Measurements from ENCODE around the gene PML. TPM values are rescaled to one million over a fixed set of nuclear protein-coding genes. Genes with fewer than 3 reads are reported as not detected.

Gene PML
- total RNA-seq, 8 experiments from 2014 or later = 7.2 to 37.8 (median 12.6) TPM

DNA sequence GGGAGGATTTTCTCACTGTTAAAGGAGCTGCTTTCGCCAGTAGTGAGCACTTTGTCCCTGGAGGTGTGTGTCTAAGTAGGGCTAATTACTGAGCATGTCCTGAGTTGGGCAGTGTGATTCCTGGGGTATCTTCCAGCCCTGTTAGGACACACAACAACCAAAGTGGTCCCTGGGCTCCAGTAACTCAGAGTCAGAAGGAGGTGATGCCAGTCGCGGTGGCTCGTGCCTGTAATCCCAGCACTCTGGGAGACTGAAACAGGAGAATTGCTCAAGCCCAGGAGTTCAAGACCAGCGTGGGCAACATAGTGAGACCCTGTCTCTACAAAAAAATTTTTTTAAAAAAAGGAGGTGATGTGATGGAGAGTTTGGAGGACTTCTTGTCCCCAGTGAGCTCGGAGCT, 37.5 kb downstream of the PML start:
- no peak for ATAC-seq (replicated peaks in 6 of 8)
- 60 to 100% (median 93%) methylated on average over 1 to 5 of the region's 6 CpGs; no CpG with 5 or more reads in 3 of the 10 experiments for WGBS, 10 experiments
- in situ Hi-C loops (cut with MboI; ENCODE audit: low pct_unique_long_range_greater_than_20kb in 2 of 9, low sequenced_read_pairs in 9 of 9, unreplicated experiment in 9 of 9) = no loop called here
- H3K27ac ChIP-seq = no peak overlapping the region
- no peak overlapping the region for H3K4me3 ChIP-seq
- peaks cover 5 to 10% of the 10 kb centered on the region in 2 donors for H3K4me1 ChIP-seq (replicated peaks in 1 of 2)

DNA sequence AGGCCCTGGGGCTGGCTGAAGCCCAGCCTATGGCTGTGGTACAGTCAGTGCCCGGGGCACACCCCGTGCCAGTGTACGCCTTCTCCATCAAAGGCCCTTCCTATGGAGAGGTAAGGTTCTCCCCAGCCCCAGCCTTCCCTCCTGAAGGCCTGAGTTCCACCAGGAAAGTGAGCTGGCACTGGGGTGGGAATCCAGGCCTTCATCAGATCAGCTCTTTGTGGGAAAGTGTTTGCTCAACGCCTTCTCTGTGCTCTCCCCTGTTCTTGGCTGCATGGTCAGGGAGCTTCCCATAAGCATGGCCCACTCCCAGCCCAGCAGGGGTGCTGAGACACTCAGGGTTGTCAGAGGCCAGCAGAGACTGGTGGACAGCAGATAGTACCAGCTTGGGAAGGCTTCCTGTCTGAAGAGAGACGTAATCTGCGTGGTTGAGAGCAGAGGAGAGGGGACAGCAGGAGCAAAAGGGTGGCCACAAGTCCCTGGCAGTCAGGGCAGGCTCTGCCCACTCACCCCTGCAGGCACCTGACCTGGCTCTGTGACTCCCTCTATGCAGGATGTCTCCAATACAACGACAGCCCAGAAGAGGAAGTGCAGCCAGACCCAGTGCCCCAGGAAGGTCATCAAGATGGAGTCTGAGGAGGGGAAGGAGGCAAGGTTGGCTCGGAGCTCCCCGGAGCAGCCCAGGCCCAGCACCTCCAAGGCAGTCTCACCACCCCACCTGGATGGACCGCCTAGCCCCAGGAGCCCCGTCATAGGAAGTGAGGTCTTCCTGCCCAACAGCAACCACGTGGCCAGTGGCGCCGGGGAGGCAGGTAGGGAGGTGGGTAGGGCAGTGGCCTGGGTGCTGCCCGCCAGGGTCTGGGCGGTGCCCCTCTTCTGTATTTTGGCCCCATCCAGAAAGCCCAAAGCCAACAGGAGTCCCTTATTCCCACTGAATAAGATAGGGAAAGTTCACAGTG, 38.4 kb downstream of the PML start:
- Histone ChIP-seq H3K4me1 (replicated peaks in 1 of 2) (peaks cover 7 to 13% of the 10 kb centered on the region in 2 donors), H3K4me3 (no peak overlapping the region), H3K27ac (no peak overlapping the region)
- WGBS, 10 experiments = 86 to 100% (median 91%) methylated on average over 1 to 8 of the region's 16 CpGs; no CpG with 5 or more reads in 6 of the 10 experiments
- ATAC-seq (replicated peaks in 6 of 8) = peak in 1 of 8 experiments; percentile 13
- in situ Hi-C loops (cut with MboI; ENCODE audit: low pct_unique_long_range_greater_than_20kb in 2 of 9, low sequenced_read_pairs in 9 of 9, unreplicated experiment in 9 of 9) = no loop called here

DNA sequence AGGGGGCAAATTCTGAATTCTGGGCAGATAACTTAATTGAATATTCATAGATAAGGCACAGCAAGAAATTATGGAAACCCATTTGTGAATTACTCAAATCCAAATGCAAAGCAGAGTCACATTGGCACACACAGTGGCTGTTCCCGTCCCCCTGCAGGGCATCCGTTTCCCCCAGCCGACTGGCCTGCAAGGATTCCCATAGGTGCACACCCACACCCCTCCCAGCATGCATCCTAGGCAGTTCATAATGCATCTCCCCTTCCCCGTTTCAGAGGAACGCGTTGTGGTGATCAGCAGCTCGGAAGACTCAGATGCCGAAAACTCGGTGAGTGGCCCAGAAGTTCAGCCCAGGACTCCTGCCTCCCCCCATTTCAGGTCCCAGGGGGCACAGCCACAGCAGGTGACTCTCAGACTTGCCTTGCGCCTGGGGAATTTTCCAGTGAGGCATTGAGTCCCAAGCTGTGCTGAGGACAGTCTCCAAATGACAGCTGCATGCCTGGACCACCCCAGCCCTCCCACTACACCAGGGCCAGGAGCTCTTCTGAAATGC, 39.8 kb downstream of the PML start:
- WGBS, 10 experiments = 60 to 100% (median 88%) methylated on average over 1 to 3 of the region's 10 CpGs; no CpG with 5 or more reads in 6 of the 10 experiments
- Histone ChIP-seq H3K27ac (no peak overlapping the region), H3K4me1 (replicated peaks in 1 of 2) (peaks cover 7 to 13% of the 10 kb centered on the region in 2 donors), H3K4me3 (no peak overlapping the region)
- no peak for ATAC-seq (replicated peaks in 6 of 8)
- in situ Hi-C loops (cut with MboI; ENCODE audit: low pct_unique_long_range_greater_than_20kb in 2 of 9, low sequenced_read_pairs in 9 of 9, unreplicated experiment in 9 of 9) = no loop called here

DNA sequence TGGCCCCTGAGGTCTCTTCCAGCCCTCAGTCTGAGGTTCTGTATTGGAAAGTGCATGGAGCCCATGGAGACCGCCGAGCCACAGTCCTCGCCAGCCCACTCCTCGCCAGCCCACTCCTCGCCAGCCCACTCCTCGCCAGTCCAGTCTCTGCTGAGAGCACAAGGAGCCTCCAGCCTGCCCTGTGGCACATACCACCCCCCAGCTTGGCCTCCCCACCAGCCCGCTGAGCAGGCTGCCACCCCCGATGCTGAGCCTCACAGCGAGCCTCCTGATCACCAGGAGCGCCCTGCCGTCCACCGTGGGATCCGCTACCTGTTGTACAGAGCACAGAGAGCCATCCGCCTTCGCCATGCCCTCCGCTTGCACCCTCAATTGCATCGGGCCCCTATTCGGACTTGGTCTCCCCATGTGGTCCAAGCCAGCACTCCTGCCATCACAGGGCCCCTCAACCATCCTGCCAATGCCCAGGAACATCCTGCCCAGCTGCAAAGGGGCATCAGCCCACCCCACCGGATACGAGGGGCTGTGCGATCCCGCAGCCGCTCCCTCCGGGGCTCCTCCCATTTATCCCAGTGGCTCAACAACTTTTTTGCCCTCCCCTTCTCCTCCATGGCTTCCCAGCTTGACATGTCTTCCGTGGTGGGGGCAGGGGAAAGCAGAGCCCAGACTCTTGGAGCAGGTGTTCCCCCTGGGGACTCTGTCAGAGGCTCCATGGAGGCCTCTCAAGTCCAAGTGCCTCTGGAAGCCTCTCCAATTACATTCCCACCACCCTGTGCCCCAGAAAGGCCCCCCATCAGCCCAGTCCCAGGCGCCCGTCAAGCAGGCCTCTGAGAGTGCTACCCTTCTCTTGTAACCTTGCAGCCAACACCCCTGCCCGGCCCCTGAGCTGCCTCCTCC, 40.9 kb downstream of the PML start:
- no peak overlapping the region for H3K27ac ChIP-seq
- no peak for ATAC-seq (replicated peaks in 6 of 8)
- 85 to 97% (median 94%) methylated on average over 3 to 14 of the region's 28 CpGs; no CpG with 5 or more reads in 7 of the 10 experiments for WGBS, 10 experiments
- in situ Hi-C loops (cut with MboI; ENCODE audit: low pct_unique_long_range_greater_than_20kb in 2 of 9, low sequenced_read_pairs in 9 of 9, unreplicated experiment in 9 of 9) = no loop called here
- peaks cover 7 to 13% of the 10 kb centered on the region in 2 donors for H3K4me1 ChIP-seq (replicated peaks in 1 of 2)
- no peak overlapping the region for H3K4me3 ChIP-seq

DNA sequence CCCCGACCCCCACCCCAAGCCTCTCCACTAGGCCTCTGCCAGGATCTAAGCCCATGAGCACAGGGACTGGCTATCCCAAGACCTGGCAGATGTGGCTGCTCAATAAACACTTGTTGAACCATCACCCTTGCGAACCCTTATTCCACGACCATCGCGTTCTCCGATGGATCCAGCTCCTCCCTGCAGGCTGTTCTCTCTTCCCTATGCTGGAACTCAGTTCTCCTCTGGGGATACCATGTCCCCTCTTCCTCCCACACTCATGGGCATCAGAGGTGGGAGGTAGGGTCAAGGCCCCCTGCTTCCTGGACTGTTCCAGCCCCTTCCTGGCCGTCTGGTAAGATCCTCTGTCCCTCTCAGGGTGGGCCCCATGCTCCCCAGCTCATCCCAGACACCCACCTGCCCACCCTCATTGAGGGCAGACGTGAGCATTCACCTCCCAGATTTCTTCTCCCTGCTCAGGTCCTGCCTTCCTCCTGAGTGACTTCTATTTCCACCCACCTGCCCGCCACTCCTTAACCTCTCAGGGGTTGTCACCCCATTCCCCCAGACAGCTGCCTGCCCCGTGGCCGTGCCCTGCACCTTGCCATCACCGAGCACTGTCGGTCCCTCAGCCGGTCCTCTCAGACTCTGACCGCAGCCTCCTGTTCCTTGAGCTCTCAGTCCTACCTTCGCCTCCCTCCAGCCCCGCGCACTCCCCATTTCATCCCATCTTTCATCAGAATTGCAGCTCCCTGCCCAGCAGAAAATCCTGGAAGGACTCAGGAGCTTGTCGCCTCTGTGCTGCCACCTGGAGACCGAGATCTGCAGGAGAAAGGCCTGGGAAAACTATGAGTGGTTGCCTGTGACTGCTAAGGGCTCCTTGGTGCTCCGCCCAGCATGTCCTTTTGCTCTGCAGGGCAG, 42.0 kb downstream of the PML start:
- WGBS, 10 experiments = 0 to 100% (median 60%) methylated on average over 1 to 12 of the region's 21 CpGs; no CpG with 5 or more reads in 2 of the 10 experiments
- peaks cover 7 to 13% of the 10 kb centered on the region in 2 donors for H3K4me1 ChIP-seq (replicated peaks in 1 of 2)
- peak; percentile 2 to 89 (median 82) for ATAC-seq (replicated peaks in 6 of 8)
- in situ Hi-C loops (cut with MboI; ENCODE audit: low pct_unique_long_range_greater_than_20kb in 2 of 9, low sequenced_read_pairs in 9 of 9, unreplicated experiment in 9 of 9) = no loop called here
- H3K27ac ChIP-seq = peak overlapping the region; percentile 13 to 39
- no peak overlapping the region for H3K4me3 ChIP-seq

DNA sequence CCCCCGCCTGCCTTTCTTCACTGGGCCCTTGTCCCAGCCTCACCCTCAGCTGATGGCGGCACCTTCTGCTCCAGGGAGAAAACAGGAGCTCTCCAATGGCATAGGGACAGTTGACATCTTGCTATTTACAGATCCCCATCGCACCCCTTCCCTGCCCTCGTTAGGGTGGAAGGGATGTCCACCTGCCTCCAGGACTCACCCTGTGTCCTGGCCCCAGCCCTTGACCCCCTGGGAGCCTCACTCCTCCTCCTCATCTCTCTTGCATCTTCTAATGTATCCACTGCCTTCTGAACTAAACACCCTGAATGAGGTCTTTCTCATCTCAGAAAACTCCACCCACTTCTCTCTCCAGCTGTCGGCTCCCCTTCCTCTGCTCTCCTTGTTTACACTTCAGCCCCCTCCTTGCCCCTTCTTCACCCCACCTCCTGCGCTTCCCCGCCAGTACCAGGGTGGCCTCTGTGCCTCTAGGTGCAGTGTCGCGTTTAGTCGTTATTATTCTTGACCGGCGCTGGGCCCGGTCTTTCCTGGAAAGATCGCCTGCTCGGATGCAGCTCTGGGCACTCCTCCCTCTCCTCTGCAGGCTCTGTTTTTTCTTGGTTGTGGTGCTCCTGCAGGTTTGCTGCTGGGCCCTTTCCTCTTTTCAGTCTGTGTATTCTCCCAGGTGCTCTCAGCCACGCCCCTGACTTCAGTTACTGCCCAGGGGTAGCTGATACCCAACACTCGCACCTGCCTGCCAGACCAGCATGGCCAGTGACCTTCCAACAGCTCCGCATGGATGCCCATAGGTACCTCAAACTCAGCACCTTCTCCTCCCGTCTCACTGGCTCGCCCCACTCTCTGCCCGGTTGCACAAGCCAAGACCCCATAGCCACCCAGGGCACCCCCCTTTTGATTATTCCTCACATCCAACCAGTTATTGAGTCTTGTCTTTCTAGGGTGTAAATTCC, 42.9 kb downstream of the PML start:
- 40 to 100% (median 79%) methylated on average over 1 to 10 of the region's 21 CpGs; no CpG with 5 or more reads in 3 of the 10 experiments for WGBS, 10 experiments
- in situ Hi-C loops (cut with MboI; ENCODE audit: low pct_unique_long_range_greater_than_20kb in 2 of 9, low sequenced_read_pairs in 9 of 9, unreplicated experiment in 9 of 9) = no loop called here
- peaks cover 7 to 13% of the 10 kb centered on the region in 2 donors for H3K4me1 ChIP-seq (replicated peaks in 1 of 2)
- ATAC-seq (replicated peaks in 6 of 8) = peak in 5 of 8 experiments; percentile 17 to 50 (median 33)
- no peak overlapping the region for H3K27ac ChIP-seq
- no peak overlapping the region for H3K4me3 ChIP-seq

DNA sequence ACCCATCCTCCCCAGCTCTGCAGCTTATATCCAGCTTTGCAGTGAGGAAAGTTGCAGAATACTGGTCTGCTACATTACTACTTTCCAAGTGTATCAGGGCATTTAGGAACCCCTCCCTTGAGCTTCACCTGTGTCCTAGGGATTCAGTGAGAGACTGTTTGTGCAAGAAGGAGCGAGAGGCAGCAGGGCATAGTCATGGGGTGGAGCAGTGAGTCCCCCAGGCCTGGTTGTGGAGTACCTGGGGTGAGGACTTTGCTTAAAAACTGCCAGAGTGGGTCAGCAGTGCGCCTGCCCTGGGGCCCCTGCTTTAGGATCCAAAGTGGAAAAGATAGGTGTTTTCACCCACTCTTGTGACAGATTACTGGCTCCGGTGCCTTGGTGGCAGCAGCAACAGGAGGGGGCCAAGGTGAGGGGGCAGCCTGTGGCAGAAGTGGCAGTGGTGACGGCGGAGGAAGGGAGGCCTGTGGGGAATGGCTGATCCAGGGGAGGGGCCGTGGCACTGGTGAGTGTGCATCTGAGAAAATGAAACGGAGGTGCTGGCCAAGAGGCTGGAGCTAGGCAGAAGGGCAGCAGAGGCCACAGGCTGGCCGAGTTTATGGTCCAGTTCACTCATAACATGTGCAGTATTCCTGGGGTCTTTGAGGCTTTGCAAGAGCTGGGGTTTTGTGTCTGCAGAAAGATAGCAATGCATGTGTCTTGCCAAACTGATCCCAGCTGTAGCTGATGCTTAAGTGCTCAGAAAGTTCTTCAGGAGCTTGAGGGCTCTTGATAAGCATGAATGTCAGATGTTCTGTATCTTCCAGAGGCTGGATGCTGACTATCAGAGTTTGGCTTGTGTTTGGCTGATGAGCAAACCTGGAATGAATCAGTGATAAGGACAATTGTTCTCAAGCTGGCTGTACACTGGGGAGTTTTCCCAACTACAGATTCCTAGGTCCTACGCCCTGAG, 44.5 kb downstream of the PML start:
- Histone ChIP-seq H3K27ac (no peak overlapping the region), H3K4me1 (replicated peaks in 1 of 2) (peaks cover 7 to 13% of the 10 kb centered on the region in 2 donors), H3K4me3 (no peak overlapping the region)
- 14 to 100% (median 73%) methylated on average over 1 to 5 of the region's 9 CpGs; no CpG with 5 or more reads in 2 of the 10 experiments for WGBS, 10 experiments
- ATAC-seq (replicated peaks in 6 of 8) = no peak
- in situ Hi-C loops (cut with MboI; ENCODE audit: low pct_unique_long_range_greater_than_20kb in 2 of 9, low sequenced_read_pairs in 9 of 9, unreplicated experiment in 9 of 9) = no loop called here

DNA sequence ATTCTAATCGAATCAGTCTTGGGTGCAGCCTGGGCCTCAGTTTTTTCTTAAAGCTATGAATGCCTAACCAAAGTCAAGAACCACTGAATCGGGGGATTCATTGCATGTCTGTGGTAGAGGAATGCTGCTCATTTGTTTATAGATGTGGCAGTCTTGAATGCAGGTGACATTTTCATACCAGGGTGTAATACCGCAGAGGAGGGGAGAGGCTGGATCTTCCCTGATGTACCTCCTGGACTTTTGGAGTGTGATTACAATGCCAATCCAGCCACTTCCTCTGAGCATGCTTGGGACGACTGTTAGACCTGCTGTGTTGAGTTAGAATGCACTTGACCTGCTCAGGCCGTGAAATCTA, 45.1 kb downstream of the PML start:
- H3K4me3 ChIP-seq = no peak overlapping the region
- H3K4me1 ChIP-seq (replicated peaks in 1 of 2) = peaks cover 7 to 13% of the 10 kb centered on the region in 2 donors
- no peak for ATAC-seq (replicated peaks in 6 of 8)
- in situ Hi-C loops (cut with MboI; ENCODE audit: low pct_unique_long_range_greater_than_20kb in 2 of 9, low sequenced_read_pairs in 9 of 9, unreplicated experiment in 9 of 9) = no loop called here
- H3K27ac ChIP-seq = no peak overlapping the region
- WGBS, 10 experiments = 39 to 91% (median 67%) methylated on average over 1 to 4 of the region's 5 CpGs; no CpG with 5 or more reads in 4 of the 10 experiments

DNA sequence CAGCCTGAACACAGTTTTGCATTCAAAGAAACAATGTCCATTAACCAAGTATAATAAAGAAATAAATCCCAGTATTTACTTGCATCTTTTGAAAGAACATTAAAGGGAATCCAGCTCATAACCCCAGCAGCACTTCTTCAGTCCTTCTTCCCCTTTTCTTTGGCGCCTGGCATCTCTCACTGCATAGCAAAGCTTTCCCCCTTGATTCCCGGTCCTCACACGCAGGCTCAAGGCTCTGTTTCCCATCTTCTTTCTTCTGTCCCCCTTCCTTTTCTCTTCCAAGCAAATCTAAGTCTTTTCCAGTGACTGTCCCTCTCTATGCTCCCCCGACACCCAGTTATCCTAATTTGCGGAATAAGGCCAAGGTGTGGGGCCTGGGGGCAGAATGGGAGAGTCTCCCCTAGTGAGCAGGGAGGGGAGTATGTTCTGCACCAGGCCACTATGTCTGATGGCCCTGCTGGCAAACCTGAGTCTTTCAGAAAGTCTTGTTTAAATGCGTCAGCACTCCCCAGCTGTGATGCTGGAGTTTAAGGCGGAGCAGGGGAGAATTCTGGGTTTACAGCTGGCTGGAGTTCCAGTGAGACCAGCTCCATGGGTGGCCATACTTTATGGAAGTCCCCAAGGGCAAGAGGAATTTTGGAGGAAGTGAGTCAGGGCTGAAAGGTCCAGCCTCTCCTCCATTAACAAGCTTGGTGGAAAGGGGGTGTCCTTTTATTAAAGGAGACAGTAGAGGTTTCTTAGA, 45.8 kb downstream of the PML start:
- peak in 3 of 8 experiments; percentile 42 to 72 (median 66) for ATAC-seq (replicated peaks in 6 of 8)
- Histone ChIP-seq H3K27ac (no peak overlapping the region), H3K4me1 (replicated peaks in 1 of 2) (peaks cover 7 to 13% of the 10 kb centered on the region in 2 donors), H3K4me3 (no peak overlapping the region)
- 10 to 83% (median 66%) methylated on average over 2 to 6 of the region's 7 CpGs; no CpG with 5 or more reads in 3 of the 10 experiments for WGBS, 10 experiments
- in situ Hi-C loops (cut with MboI; ENCODE audit: low pct_unique_long_range_greater_than_20kb in 2 of 9, low sequenced_read_pairs in 9 of 9, unreplicated experiment in 9 of 9) = no loop called here

DNA sequence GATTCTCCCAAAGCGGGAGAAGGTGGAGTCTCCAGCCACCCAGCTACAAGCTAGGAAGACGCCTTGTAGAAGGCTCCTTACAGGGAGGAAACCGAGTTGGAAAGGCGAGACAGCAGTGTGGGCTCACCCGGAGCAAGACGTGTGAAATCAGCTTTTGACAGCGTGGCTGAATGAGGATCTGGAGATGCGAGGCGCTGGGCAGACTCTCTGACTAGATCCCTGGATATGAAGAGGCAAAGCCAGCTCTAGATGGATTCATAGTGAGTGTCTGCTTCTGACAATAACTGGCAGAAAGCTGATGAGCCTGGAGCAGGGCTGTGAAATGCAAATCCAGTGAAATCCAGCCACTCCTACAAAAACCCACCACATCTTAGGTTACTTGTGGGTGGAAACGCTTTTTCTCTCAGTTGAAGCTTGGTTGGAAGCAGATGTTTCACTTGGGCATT, 46.8 kb downstream of the PML start:
- peak in 3 of 8 experiments; percentile 51 to 81 (median 59) for ATAC-seq (replicated peaks in 6 of 8)
- in situ Hi-C loops (cut with MboI; ENCODE audit: low pct_unique_long_range_greater_than_20kb in 2 of 9, low sequenced_read_pairs in 9 of 9, unreplicated experiment in 9 of 9) = no loop called here
- Histone ChIP-seq H3K4me1 (replicated peaks in 1 of 2) (peaks cover 8 to 10% of the 10 kb centered on the region in 2 donors), H3K4me3 (no peak overlapping the region), H3K27ac (no peak overlapping the region)
- 0 to 100% (median 80%) methylated on average over 2 of the region's 10 CpGs; no CpG with 5 or more reads in 5 of the 10 experiments for WGBS, 10 experiments

Measured in motor neuron (in vitro differentiated cells).